Iris pigment epithelial cell (primary cell): ENCODE measurements around the gene LAMA5.

Experiments used
- DNase-seq: peaks from one replicate; pipeline ENCODE4 v3.0.0-alpha.2; 2011; ENCODE audit warnings: low read depth

Gene LAMA5

DNA sequence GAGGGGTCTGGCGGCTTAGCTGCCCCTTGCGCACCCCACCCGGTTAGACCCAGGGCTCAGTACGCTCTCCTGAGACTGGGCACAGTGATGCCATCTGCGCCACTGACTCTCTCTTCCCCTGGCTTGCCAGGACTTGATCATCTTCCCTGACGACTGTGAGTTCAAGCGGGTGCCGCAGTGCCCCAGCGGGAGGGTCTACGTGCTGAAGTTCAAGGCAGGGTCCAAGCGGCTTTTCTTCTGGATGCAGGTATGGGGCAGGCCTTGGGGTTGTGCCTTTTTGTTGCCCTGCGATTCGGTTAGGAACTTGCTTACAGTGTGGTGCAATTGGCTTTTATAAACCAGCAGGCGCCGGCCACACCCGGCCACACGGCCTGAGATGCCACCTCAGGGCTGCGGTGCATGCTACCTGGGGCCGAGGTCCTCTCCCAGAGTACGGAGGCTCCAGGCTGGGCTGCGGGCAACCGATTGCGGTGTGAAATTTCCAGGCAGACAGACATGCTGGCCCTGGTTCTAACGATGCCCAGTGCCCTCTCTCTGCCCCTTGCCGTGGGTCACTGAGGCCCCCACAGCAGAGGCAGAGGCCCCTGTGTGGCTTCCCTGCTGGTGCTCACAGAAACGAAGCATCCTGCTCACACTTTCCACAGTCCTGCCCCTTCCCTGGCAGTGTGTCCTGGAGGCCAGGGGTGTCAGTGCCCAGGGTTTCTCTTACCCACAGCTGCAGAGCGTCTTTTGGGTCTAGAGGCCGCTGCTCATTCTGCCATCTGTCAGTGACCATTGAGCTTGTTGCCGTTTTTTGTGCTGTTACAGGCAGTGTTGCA, 62.6 kb downstream of the LAMA5 start:
- DNase-seq, result no peak

GRCh38 chr20:62303340-62304226, 63.5 kb downstream of the LAMA5 start:
- DNase-seq, result peak; percentile 25

DNA sequence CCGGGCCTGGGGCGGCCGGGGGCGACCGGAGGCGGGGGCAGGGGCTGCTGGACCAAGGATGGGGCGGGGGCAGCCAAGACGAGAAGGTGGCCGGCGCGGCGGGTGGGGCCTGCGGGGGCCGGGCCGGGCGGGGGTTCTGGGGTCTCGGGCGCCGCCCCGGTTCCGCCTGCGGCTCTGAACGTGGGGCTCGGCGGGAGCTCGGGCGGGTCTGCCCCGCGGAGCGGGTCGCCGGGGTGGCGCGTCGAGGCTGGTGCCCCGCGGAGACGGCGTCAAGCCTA, 64.1 kb downstream of the LAMA5 start:
- no peak for DNase-seq

DNA sequence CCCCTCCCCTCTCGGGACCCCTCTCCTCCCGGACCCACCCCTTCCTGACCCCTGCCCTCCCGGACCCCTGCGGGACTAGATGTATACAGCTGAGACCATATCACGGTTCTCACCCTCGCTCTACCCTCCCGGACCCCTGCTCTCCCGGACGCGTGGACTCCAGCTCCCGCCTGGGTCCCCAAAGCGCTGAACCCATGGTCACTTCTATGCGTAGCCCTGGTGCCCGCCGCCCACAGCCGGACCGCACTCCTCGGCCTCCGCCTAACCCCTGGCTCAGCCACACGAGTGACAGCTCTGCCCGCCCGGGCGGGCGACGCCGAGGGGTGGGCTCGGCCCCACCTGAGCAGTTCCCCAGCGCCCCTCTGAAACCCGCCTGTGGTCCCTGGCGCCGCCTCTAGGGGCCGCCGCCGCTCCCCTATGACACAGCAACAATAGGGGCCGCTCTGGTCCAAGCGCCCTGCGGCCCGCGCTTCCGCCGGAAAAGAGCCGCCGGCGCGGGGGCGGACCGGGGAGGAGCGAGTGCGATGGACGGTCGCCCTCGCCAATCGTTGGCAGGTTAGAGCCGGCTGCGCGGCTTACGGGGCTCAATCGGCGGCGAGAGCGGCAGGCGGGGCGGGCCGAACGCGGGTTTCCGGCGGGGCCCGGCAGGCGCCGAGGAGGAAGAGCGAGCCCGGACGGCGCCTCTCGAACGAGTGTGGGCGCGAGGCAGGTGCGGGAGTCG, 64.6 kb downstream of the LAMA5 start, which contains the start of gene ADRM1:
TSS of gene ADRM1 (plus strand) at position 657 of the 721 bp plus-strand sequence. CDS start 572 bp downstream, outside the sequence.
- peak; percentile 96 for DNase-seq

DNA sequence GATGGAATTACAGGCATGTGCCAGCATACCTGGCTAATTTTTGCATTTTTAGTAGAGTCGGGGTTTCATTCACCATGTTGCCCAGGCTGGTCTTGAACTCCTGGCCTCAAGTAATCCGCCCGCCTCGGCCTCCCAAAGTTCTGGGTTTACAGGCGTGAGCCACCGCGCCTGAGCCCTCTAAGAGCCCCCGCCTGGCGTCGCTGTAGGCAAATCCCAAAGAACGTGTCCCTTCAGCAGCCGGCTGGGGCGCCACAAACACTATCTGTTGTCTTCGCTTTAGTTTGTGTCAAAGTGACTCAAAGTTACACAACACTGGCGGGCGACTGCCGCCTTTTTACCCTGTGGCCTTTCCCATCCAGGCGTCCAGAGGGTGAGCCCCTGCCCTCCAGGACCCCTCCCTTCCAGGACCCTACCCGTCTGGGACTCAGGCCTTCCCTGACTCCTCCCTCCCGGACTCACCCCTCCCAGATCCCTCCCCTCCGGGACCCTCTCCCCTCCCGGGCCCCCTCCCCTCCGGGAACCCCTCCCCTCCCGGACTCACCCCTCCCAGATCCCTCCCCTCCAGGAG, 65.3 kb downstream of the LAMA5 start:
- peak; percentile 93 for DNase-seq

- DNase-seq, result no peak
Measured at GRCh38 chr20:62301111-62301668, 65.9 kb downstream of the LAMA5 start.

DNA sequence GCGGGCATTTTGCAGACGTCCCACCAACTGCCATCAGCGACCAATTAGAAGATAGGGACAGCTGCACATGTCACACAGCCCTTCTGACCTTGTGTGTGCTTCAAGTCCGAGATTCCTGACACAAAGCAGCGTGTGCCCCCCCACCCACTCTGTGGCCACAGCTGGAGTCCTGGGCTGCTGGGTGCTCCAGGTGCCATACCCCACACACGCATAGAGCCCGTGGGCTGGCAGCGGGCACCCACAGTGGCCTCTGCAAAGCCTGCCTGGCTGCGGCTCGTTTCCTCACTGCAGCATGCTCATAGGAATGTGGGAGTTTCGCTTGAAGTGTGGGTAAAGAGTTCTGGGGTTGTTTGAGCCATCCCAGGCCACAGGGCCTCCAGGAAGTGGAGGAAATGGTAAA, 66.8 kb downstream of the LAMA5 start:
- DNase-seq, result no peak

DNA sequence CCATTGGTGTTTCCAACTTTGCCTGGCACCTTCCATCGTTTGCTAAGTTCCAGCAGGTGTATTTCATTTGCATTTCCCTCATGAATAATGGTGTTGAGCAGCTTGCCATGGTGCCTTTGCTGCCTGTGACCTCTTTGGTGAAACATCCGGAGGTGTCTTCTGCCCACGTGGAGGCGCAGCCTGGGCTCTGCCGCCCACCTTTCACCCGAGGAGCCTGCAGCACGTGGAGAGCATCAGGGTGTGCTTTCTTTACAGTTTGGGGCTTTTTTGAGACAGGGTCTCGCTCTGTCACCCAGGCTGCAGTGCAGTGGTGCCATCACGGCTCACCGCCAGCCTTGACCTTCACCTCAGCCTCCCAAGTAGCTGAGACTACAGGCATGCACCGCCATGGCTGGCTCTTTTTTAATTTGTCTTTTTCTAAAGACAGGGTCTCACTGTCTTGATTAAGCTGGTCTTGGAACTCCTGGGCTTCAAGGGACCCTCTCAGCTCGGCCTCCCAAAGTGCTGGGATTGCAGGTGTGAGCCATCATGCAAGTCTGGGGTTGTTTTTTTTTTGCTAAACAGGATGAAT, 67.4 kb downstream of the LAMA5 start:
- DNase-seq, result no peak

- DNase-seq, result no peak
Measured at GRCh38 chr20:62298577-62299249, 68.4 kb downstream of the LAMA5 start.

GRCh38 chr20:62297449-62298227, 69.5 kb downstream of the LAMA5 start:
- no peak for DNase-seq

GRCh38 chr20:62296724-62297448, 70.2 kb downstream of the LAMA5 start:
- no peak for DNase-seq

DNA sequence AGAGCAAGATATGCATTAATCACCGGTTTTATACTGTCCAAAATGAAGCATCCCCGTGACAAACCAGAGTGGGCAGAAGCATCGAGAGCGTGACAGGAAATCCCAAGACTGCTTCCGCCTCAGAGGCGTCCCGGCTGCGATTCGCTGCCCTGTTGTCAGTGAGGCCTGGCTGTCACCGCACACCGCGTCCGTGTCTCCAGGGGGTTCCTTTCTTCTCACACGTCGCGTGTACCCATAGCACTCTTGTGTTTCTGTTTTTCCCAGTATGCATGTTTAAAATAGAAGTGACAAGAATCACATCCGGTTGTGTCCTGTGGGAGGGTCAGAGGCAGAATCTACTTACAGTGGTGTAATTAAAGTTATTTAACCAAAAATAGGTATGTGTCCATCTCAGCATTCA, 72.6 kb downstream of the LAMA5 start:
- DNase-seq, result no peak

GRCh38 chr20:62293946-62294345, 73.2 kb downstream of the LAMA5 start:
- no peak for DNase-seq

DNA sequence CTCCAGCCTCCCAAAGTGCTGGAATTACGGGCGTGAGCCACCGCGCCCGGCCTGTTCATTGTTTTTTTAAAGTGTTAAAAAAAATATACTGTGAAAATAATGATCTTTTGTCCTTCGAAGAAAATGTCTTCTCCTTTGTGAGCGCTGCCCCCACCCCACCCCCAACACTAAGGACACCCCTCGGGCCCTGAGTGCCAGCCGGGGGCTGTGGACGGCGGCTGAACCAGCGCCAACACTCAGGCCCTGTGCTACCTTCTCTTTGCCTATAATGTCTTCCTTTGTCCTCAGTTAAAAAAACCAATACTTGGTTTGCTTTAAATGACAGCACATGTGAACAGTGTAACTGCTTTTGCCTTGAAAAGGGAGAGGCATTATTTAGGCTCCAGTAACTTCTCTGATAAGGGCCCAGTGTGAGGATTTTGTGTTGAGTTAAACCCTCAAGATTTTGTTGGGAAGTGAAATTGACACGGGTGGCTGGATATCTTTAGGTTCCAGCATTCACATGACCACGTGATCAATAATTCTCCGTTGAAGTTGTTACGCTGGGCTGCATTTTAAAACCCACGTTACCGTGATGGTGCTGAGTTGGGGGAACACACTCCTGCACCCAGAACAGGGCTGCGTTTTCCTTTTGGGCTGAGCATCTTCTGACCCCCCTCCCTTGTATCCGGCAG, 73.9 kb downstream of the LAMA5 start:
- DNase-seq, result no peak

DNA sequence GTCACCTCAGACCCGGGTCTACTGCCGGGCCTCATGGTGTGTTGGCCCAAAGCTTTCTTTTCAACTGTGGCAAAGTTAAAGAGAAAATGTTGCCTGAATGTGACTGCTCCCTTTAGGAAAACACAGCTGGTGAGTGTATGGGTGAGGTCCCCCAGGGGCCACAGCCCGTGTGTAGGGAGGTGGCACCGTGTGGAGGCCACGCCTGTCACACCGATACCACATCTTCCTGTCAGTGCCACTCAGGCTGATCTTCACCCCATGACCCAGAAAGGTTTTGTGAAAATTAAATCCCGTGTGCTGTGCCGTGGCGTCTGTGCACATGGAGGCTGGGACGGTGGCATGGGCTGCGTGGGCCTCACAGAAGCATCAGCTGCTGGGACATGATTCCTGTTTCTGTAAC, 75.0 kb downstream of the LAMA5 start:
- no peak for DNase-seq

DNA sequence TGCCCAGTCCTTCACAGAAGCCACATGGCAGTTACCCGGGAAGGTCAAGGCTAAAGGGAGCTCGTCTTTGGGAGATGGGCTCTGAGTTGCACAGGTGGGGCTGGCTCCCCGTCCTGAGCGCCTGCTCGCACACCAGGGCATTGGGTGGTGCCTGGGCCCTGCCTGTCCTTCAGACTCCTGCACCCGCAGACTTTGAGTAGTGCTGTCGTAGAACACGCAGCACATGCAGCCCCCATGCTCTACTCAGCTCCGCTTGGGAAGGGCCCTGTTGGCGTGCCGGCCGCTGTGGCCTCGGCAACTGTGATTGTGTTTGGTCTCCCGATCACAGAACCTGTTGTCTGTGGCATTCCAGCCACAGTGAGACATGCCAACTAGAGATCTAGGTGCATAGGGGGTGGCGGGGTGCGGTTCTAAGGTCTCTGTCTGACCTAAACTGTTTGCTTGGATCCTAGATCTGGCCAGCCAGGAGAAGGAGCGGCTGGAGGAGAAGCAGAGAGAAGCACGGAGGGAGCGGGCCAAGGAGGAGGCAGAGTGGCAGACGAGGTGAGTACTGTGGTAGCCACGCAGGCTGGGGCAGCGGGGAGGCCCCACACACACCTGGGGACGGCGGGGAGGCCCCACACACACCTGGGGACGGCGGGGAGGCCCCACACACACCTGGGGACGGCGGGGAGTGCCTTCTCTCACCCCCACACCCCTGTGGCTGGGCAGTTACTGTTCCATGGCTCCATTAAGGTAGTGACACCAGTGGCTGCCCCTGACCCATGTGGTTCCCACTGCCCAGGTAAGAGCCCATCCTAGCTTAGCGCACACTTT, 75.7 kb downstream of the LAMA5 start:
- DNase-seq, result no peak

GRCh38 chr20:62289898-62290297, 77.2 kb downstream of the LAMA5 start:
- DNase-seq, result no peak

DNA sequence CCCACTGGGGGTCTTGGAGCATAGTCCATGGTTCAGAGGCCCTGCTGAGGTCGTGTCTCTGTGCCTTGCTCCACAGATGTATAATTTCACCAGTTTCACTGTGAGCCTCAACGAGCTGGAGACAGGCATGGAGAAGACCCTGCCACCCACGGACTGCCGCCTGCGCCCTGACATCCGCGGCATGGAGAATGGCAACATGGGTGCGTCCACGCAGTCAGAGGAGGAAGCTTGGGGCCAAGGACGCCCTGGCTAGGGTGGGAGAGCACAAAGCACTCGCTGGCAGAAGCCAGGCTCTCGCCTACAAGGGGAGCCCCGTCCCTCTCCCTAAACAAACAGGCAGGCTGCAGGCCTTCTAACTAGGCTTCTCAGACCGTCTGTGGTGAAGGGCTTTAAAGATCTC, 78.0 kb downstream of the LAMA5 start:
- DNase-seq, result no peak
